Smooth muscle cell (in vitro differentiated cells): ENCODE data around the gene RPS23. TPM values are rescaled to one million over a fixed set of nuclear protein-coding genes. Genes with fewer than 3 reads are reported as not detected.

Experiments used
- DNase-seq: peaks from one replicate; lab custom pipeline; 2025; ENCODE audit not compliant: unreplicated experiment; lab: John Stamatoyannopoulos, UW
- H2AFZ ChIP-seq: fragments of 200-600 bp; sonication (generic); 2 replicates; pipeline ENCODE4 v1.6.0; 2016; ENCODE audit warnings: antibody characterized with exemption, low read depth, mild to moderate bottlenecking
- H3F3A ChIP-seq: fragments of 200-600 bp; sonication (generic); 2 replicates; pipeline ENCODE4 v1.6.0; 2017; ENCODE audit warnings: antibody characterized with exemption, low read depth
- H3K27ac ChIP-seq: fragments of 200-600 bp; sonication (generic); 2 replicates; pipeline ENCODE4 v1.5.1; 2016; ENCODE audit warnings: low read depth, mild to moderate bottlenecking
- H3K27me3 ChIP-seq: fragments of 200-600 bp; sonication (generic); 2 replicates; pipeline ENCODE4 v1.6.1; 2016; ENCODE audit warnings: low read depth, mild to moderate bottlenecking
- H3K36me3 ChIP-seq: fragments of 200-600 bp; sonication (generic); 2 replicates; pipeline ENCODE4 v1.5.1; 2016; ENCODE audit warnings: low read depth
- H3K4me1 ChIP-seq: fragments of 200-600 bp; sonication (generic); 2 replicates; pipeline ENCODE4 v1.5.1; 2016; ENCODE audit warnings: low read depth
- H3K4me2 ChIP-seq: fragments of 200-600 bp; sonication (generic); 2 replicates; pipeline ENCODE4 v1.6.0; 2016; ENCODE audit warnings: mild to moderate bottlenecking
- H3K4me3 ChIP-seq: fragments of 200-600 bp; sonication (generic); 2 replicates; pipeline ENCODE4 v1.5.1; 2016; ENCODE audit warnings: mild to moderate bottlenecking
- H3K79me2 ChIP-seq: fragments of 200-600 bp; sonication (generic); 2 replicates; pipeline ENCODE4 v1.6.0; 2016; ENCODE audit warnings: low read depth, mild to moderate bottlenecking
- H3K9ac ChIP-seq: fragments of 200-600 bp; sonication (generic); 2 replicates; pipeline ENCODE4 v1.6.0; 2016; ENCODE audit warnings: low read depth
- H3K9me3 ChIP-seq: fragments of 200-600 bp; sonication (generic); replicated peaks from 2 replicates; pipeline ENCODE4 v1.5.1; 2016; ENCODE audit warnings: low read depth
- H4K20me1 ChIP-seq: fragments of 200-600 bp; sonication (generic); 2 replicates; pipeline ENCODE4 v1.6.0; 2016; ENCODE audit warnings: low read depth
- CTCF ChIP-seq: fragments of 200-600 bp; sonication (generic); IDR thresholded peaks from 2 replicates; pipeline ENCODE4 v1.5.1; 2017; ENCODE audit warnings: borderline replicate concordance, mild to moderate bottlenecking, antibody characterized with exemption; ENCODE audit not compliant: insufficient read depth, poor library complexity, severe bottlenecking
- WGBS: methylation state at CpG from one replicate; pipeline ENCODE4 v1.1.7; 2016; ENCODE audit warnings: low lambda C conversion rate; 5-methylcytosine and 5-hydroxymethylcytosine counted together
- polyA plus RNA-seq: library from polyadenylated mRNA; unstranded; fragments of >200 nt; fragmentation: Nextera tagmentation; extraction: Ambion mirVana; gene quantifications from 2 replicates; pipeline ENCODE4 v1.2.1, GENCODE V29; 2016
- total RNA-seq: library from RNA; depleted of rRNA; stranded (reverse); fragments of >200 nt; gene quantifications from 2 replicates; pipeline ENCODE4 v1.2.3, GENCODE V29; 2014

The RPS23 gene
- total and polyA plus RNA-seq, 2 experiments from 2014 or later, result 818 to 3,121 TPM

GRCh38 chr5:82290005-82290404 is 11.9 kb upstream of the RPS23 start:
- Histone ChIP-seq H3K4me1 (peaks cover 43% of the 10 kb centered on the region), H3K27me3 (no peaks in the 10 kb centered on the region), H3F3A (no peaks in the 10 kb centered on the region), H2AFZ (no peak overlapping the region), H3K27ac (no peak overlapping the region), H3K79me2 (no peaks in the 10 kb centered on the region), H3K4me3 (no peak overlapping the region), H3K9ac (no peak overlapping the region), H4K20me1 (no peaks in the 10 kb centered on the region), H3K4me2 (no peak overlapping the region), H3K9me3 (no peaks in the 10 kb centered on the region), H3K36me3 (no peaks in the 10 kb centered on the region)
- DNase-seq, result no peak
- WGBS, result 91% methylated on average over 2 of the region's 2 CpGs
- TF ChIP-seq CTCF, result no peak

DNA sequence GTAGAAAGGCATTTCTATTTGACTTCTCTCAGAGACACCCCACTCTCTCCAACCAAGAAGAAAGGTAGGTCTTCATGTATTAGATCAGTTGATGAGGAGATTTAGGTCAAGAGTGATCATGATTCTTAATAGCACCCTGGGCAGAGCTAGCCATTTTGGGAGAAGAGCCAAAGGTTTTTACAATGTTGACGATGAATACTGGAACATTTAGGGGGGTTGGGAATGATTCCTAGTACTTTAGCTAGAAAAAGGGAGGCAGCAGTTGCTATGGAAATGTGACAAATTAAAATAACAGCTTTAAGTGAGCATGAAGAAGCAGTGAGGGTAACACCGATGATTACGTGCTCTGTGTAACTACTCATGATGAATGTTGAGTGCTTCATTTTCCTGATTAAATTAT is 9.5 kb upstream of the RPS23 start:
- H3K36me3 ChIP-seq, result no peaks in the 10 kb centered on the region
- DNase-seq, result no peak
- H3K4me3 ChIP-seq, result no peak overlapping the region
- H3K79me2 ChIP-seq, result no peaks in the 10 kb centered on the region
- peaks cover 23% of the 10 kb centered on the region for H3K4me1 ChIP-seq
- no peak overlapping the region for H3K9ac ChIP-seq
- H3F3A ChIP-seq, result no peaks in the 10 kb centered on the region
- H4K20me1 ChIP-seq, result no peaks in the 10 kb centered on the region
- no peak overlapping the region for H3K4me2 ChIP-seq
- H3K9me3 ChIP-seq, result no peaks in the 10 kb centered on the region
- no peak overlapping the region for H2AFZ ChIP-seq
- TF ChIP-seq CTCF, result no peak
- H3K27me3 ChIP-seq, result no peaks in the 10 kb centered on the region
- H3K27ac ChIP-seq, result no peak overlapping the region
- WGBS, result 96% methylated on average over 3 of the region's 3 CpGs

DNA sequence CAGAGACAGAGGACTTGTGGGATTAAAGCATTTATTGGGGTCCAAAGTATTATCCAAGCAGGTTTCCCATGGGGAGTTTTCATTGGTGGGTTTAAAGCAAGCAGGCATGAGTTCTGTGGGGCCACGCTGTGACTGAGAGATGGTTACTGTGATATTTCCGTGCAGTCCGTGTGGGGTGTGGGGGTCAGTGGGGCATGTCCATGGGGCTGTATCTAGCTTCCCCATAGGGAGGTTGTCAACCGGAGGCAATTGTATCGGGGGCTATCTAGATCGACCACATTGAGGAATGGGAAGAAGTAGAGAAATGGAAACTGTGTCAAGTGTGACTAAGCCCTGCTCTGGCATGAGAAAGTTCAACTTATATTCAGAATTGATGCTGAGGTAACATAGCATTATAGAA is 7.1 kb upstream of the RPS23 start:
- TF ChIP-seq CTCF, result no peak
- WGBS, result 94% methylated on average over 6 of the region's 6 CpGs
- Histone ChIP-seq H3K36me3 (no peaks in the 10 kb centered on the region), H3K79me2 (no peaks in the 10 kb centered on the region), H3K27ac (no peak overlapping the region), H3K27me3 (no peaks in the 10 kb centered on the region), H3K9ac (no peak overlapping the region), H3K4me2 (no peak overlapping the region), H3K9me3 (no peaks in the 10 kb centered on the region), H4K20me1 (no peaks in the 10 kb centered on the region), H2AFZ (no peak overlapping the region), H3F3A (no peaks in the 10 kb centered on the region), H3K4me1 (peaks cover 6% of the 10 kb centered on the region), H3K4me3 (no peak overlapping the region)
- no peak for DNase-seq

DNA sequence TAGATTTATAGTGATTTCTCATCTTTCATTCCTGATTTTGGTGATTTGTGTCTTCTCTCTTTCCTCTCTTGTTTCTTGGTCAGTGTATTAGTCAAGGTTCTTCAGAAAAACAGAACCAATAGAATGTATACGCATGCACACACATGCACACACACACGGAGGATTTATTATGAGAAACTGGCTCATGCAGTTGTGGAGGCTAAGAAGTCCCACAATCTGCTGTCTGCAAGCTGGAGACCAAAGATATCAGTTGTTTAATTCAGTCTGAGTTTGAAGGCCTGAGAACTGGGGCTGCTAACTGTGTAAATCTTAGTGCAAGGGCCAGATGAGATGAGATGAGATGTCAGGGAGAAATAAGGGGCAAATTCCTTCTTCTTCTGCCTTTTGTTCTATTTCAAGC is 5.7 kb upstream of the RPS23 start:
- Histone ChIP-seq H3K4me3 (no peak overlapping the region), H3K4me2 (no peak overlapping the region), H3K79me2 (no peaks in the 10 kb centered on the region), H3K27ac (no peak overlapping the region), H3F3A (no peaks in the 10 kb centered on the region), H2AFZ (no peak overlapping the region), H3K27me3 (no peaks in the 10 kb centered on the region), H3K4me1 (peaks cover 4% of the 10 kb centered on the region), H3K9me3 (no peaks in the 10 kb centered on the region), H3K36me3 (no peaks in the 10 kb centered on the region), H4K20me1 (no peaks in the 10 kb centered on the region), H3K9ac (no peak overlapping the region)
- 73% methylated on average over 2 of the region's 2 CpGs for WGBS
- DNase-seq, result no peak
- no peak for TF ChIP-seq CTCF
